Liver (tissue), 9 donors: ENCODE measurements around the gene WASF2. TPM values are rescaled to one million over a fixed set of nuclear protein-coding genes. Genes with fewer than 3 reads are reported as not detected.

Experiments
- DNase-seq: peaks from one replicate; pipeline ENCODE4 v3.0.0-alpha.2; 2017; ENCODE audit warnings: low spot score
- H3K27ac ChIP-seq, 2 donors: one replicate each; pipeline ENCODE4 v1.7.0; 2013; ENCODE audit warnings: inconsistent platforms in 2 of 2, low read length in 2 of 2, control low read depth in 1 of 2, low read depth in 1 of 2, mild to moderate bottlenecking in 1 of 2
- H3K27me3 ChIP-seq, 4 donors: one replicate each; pipeline versions ENCODE4 v1.6.1 to v1.7.0; 2013; ENCODE audit warnings: low read length in 3 of 4, inconsistent platforms in 1 of 4, mild to moderate bottlenecking in 1 of 4, moderate library complexity in 1 of 4; ENCODE audit not compliant: control insufficient read depth in 4 of 4, insufficient read depth in 4 of 4
- H3K36me3 ChIP-seq, 4 donors: one replicate each; pipeline versions ENCODE4 v1.6.1 to v1.7.0; 2013; ENCODE audit warnings: low read length in 3 of 4, mild to moderate bottlenecking in 3 of 4, low read depth in 1 of 4, moderate library complexity in 1 of 4; ENCODE audit not compliant: control insufficient read depth in 4 of 4, insufficient read depth in 3 of 4
- H3K4me1 ChIP-seq, 4 donors: one replicate each; pipeline versions ENCODE4 v1.6.1 to v1.7.0; 2013; ENCODE audit warnings: low read length in 3 of 4, mild to moderate bottlenecking in 3 of 4, moderate library complexity in 1 of 4; ENCODE audit not compliant: control insufficient read depth in 4 of 4, insufficient read depth in 4 of 4
- H3K4me3 ChIP-seq, 3 donors: one replicate each; pipeline versions ENCODE4 v1.6.1 to v1.7.0; 2013; ENCODE audit warnings: low read length in 3 of 3, control low read depth in 1 of 3, low read depth in 1 of 3, mild to moderate bottlenecking in 1 of 3
- H3K9ac ChIP-seq, 2 donors: one replicate each; pipeline ENCODE4 v1.7.0; 2013; ENCODE audit warnings: low read length in 2 of 2, mild to moderate bottlenecking in 2 of 2, moderate library complexity in 2 of 2, control low read depth in 1 of 2, low read depth in 1 of 2
- H3K9me3 ChIP-seq, 4 donors: one replicate each; pipeline versions ENCODE4 v1.6.1 to v1.7.0; 2013; ENCODE audit warnings: low read length in 3 of 4; ENCODE audit not compliant: control insufficient read depth in 4 of 4
- EGR1 ChIP-seq, 2 donors: IDR thresholded peaks; 2 replicates each; pipeline ENCODE4 v1.6.1; 2016 to 2018; ENCODE audit warnings: antibody characterized with exemption in 2 of 2, low read depth in 2 of 2
- FOXA1 ChIP-seq: IDR thresholded peaks from 2 replicates; pipeline ENCODE4 v1.6.1; 2016; ENCODE audit warnings: antibody characterized with exemption
- FOXA2 ChIP-seq: IDR thresholded peaks from 2 replicates; pipeline ENCODE4 v1.6.1; 2016; ENCODE audit warnings: antibody characterized with exemption
- HNF4A ChIP-seq, 2 donors: conservative IDR thresholded peaks; 2 replicates each; pipeline ENCODE4 v1.6.1; 2016; ENCODE audit warnings: antibody characterized with exemption in 2 of 2, mild to moderate bottlenecking in 2 of 2
- HNF4G ChIP-seq: IDR thresholded peaks from 2 replicates; pipeline ENCODE4 v1.6.1; 2016; ENCODE audit warnings: antibody characterized with exemption
- JUND ChIP-seq, 2 donors: IDR thresholded peaks; 2 replicates each; pipeline ENCODE4 v1.6.1; 2016; ENCODE audit warnings: antibody characterized with exemption in 2 of 2
- NR2F2 ChIP-seq: IDR thresholded peaks from 2 replicates; pipeline ENCODE4 v1.6.1; 2016; ENCODE audit warnings: antibody characterized with exemption
- RAD21 ChIP-seq, 2 donors: IDR thresholded peaks; 2 replicates each; pipeline ENCODE4 v1.6.1; 2016; ENCODE audit warnings: antibody characterized with exemption in 2 of 2, mild to moderate bottlenecking in 2 of 2
- SP1 ChIP-seq: IDR thresholded peaks from 2 replicates; pipeline ENCODE4 v1.6.1; 2018; ENCODE audit warnings: antibody characterized with exemption, mild to moderate bottlenecking
- TAF1 ChIP-seq: conservative IDR thresholded peaks from 2 replicates; pipeline ENCODE4 v1.6.1; 2016; ENCODE audit warnings: antibody characterized with exemption, mild to moderate bottlenecking
- YY1 ChIP-seq: IDR thresholded peaks from 2 replicates; pipeline ENCODE4 v1.6.1; 2016; ENCODE audit warnings: antibody characterized with exemption, mild to moderate bottlenecking
- WGBS: extraction: QIAGEN DNeasy Blood & Tissue Kit; methylation state at CpG from one replicate; pipeline ENCODE4 v1.1.7; 2013; 5-methylcytosine and 5-hydroxymethylcytosine counted together
- polyA plus RNA-seq, 2 donors: library from polyadenylated mRNA; stranded (reverse) in 1 of 2; unstranded in 1 of 2; fragments of 200-250 nt in 1 of 2; fragments of >200 nt in 1 of 2; fragmentation: Nextera tagmentation in 1 of 2; extraction: Ambion mirVana in 1 of 2; gene quantifications; one replicate each; pipeline versions ENCODE4 v1.2.1 to v1.2.3, GENCODE V29; 2013 to 2015
- total RNA-seq, 2 donors: library from RNA; depleted of rRNA; stranded (reverse); fragments of >200 nt; gene quantifications; one replicate each; pipeline ENCODE4 v1.2.3, GENCODE V29; 2014
- TF ChIP-seq, protein P1 (sequence below): fragments of 150-350 bp; IDR thresholded peaks from 2 replicates; pipeline ENCODE4 v1.5.1; 2017; ENCODE audit warnings: improper control_type of control experiment, low read depth, low read length; ENCODE audit not compliant: missing input control
- TF ChIP-seq, protein P2 (sequence below): IDR thresholded peaks from 2 replicates; pipeline ENCODE4 v1.6.1; 2016; ENCODE audit warnings: antibody characterized with exemption
- donor health status: healthy.
- donor health status: healthy.
- donor health status: healthy.
- donor health status: healthy.
- donor health status: healthy.

WASF2 gene
- total and polyA plus RNA-seq, 4 donors = 11.6 to 37.7 (median 18.7) TPM

DNA sequence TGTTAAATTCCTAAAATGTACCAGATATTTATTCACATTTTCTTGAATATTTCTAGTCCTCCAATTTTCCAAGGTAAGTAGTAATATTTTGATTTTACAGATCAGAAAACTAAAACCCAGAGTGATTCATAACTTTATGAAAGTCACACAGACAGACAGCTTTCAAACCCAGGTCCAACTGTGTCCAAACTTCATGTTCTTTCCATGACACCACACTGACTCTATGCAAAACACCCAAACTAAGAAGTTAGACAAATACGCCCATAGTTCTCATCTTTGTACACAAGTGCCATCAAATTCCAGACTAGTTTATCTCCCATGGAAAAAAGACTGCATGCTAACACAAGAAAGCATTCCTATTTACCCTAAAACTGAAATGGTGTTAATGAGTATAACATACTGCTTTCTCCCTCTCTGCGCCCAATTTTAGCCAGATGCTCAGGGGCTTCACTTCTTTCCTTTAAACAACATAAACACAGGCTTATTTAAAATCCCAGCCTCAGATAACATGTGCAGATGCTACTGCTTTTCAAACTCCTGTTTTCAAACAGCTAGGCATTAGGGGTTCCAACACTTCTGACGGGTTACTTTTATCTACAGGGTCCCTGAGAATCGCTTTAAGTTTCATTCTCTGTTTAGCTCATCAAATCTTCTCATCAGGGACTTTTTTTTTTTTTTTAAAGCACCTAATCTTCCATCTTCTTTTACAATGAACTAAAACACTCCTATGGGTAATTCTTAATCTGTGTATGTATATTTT lies 44.6 kb downstream of the WASF2 start:
- H3K27ac ChIP-seq = no peak overlapping the region
- H3K27me3 ChIP-seq = no peaks in the 10 kb centered on the region
- no peak for DNase-seq
- no peak overlapping the region for H3K9ac ChIP-seq
- peaks cover 0 to 2% (median 0%) of the 10 kb centered on the region in 4 donors for H3K4me1 ChIP-seq
- TF ChIP-seq, protein P1, sequence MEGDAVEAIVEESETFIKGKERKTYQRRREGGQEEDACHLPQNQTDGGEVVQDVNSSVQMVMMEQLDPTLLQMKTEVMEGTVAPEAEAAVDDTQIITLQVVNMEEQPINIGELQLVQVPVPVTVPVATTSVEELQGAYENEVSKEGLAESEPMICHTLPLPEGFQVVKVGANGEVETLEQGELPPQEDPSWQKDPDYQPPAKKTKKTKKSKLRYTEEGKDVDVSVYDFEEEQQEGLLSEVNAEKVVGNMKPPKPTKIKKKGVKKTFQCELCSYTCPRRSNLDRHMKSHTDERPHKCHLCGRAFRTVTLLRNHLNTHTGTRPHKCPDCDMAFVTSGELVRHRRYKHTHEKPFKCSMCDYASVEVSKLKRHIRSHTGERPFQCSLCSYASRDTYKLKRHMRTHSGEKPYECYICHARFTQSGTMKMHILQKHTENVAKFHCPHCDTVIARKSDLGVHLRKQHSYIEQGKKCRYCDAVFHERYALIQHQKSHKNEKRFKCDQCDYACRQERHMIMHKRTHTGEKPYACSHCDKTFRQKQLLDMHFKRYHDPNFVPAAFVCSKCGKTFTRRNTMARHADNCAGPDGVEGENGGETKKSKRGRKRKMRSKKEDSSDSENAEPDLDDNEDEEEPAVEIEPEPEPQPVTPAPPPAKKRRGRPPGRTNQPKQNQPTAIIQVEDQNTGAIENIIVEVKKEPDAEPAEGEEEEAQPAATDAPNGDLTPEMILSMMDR = no peak
- TF ChIP-seq FOXA2 = no peak
- no peak for TF ChIP-seq RAD21 (IDR thresholded peaks at IDR 0.05)
- TF ChIP-seq NR2F2 = no peak
- TF ChIP-seq FOXA1 = no peak
- no peak for TF ChIP-seq SP1
- TF ChIP-seq EGR1 (IDR thresholded peaks at IDR 0.05; ENCODE audit: low read depth in 2 of 2) = no peak
- TF ChIP-seq TAF1 = no peak
- TF ChIP-seq JUND (IDR thresholded peaks at IDR 0.05) = no peak
- TF ChIP-seq YY1 = no peak
- TF ChIP-seq, protein P2, sequence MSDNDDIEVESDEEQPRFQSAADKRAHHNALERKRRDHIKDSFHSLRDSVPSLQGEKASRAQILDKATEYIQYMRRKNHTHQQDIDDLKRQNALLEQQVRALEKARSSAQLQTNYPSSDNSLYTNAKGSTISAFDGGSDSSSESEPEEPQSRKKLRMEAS = no peak
- TF ChIP-seq HNF4A (conservative IDR thresholded peaks at IDR 0.05) = no peak
- WGBS = 83% methylated on average over 4 of the region's 4 CpGs
- no peak overlapping the region for H3K4me3 ChIP-seq
- no peaks in the 10 kb centered on the region for H3K9me3 ChIP-seq
- peaks cover 0 to 4% (median 0%) of the 10 kb centered on the region in 4 donors for H3K36me3 ChIP-seq

DNA sequence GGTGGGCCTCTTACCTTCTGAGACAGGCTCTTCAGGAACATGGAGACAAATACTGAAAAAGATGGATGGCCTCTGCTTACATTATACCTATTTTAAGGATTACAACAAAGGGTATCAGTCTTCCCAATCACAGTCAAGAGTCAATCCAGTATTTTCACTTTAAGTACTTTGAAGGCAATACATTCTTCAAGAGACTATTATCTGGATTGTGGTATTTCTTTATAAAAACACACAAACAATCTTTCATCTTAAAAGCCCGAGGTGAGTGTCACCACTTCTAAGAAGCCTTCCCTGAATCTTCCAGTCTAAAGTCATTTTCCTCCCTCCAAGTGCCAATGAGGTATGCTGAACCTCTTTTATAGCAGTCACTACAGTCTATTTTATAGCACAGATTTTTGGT lies 45.3 kb downstream of the WASF2 start:
- H3K4me3 ChIP-seq = no peak overlapping the region
- 65% methylated on average over 1 of the region's 1 CpG for WGBS
- peak overlapping the region in 1 of 2 donors; percentile 22 for H3K9ac ChIP-seq
- no peaks in the 10 kb centered on the region for H3K9me3 ChIP-seq
- no peak for DNase-seq
- no peak overlapping the region for H3K27ac ChIP-seq
- no peak for TF ChIP-seq NR2F2
- TF ChIP-seq EGR1 (IDR thresholded peaks at IDR 0.05; ENCODE audit: low read depth in 2 of 2) = no peak
- peaks cover 0 to 4% (median 0%) of the 10 kb centered on the region in 4 donors for H3K36me3 ChIP-seq
- H3K27me3 ChIP-seq = no peaks in the 10 kb centered on the region
- H3K4me1 ChIP-seq = peaks cover 0 to 2% (median under 1%) of the 10 kb centered on the region in 4 donors

DNA sequence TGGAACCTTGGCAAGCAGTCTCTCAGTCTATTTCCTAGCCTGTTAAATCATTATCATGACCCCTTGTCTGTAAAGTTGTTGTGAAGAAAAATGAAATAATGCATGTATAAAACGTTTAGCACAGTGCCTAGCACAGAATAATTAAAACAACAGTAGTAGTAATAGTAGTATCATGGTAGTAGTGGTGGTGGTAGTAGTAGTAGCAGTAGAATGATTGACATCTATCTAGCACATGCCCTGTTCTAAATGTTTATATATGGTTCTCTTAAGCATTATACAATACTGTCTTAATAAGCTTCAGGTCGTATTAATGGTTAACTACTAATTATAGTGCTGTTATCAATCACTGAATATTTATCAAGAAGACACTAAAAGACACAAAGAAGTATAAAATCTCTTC lies 50.8 kb downstream of the WASF2 start:
- Histone ChIP-seq H3K27ac (no peak overlapping the region), H3K4me1 (peaks cover 0 to 11% (median 8%) of the 10 kb centered on the region in 4 donors), H3K4me3 (no peak overlapping the region), H3K36me3 (peaks cover 0 to 4% (median 0%) of the 10 kb centered on the region in 4 donors), H3K9ac (peak overlapping the region in 1 of 2 donors; percentile 14), H3K27me3 (no peaks in the 10 kb centered on the region), H3K9me3 (no peaks in the 10 kb centered on the region)
- DNase-seq = no peak
- WGBS = 57% methylated on average over 2 of the region's 2 CpGs
- TF ChIP-seq EGR1 (IDR thresholded peaks at IDR 0.05; ENCODE audit: low read depth in 2 of 2) (no peak), JUND (IDR thresholded peaks at IDR 0.05) (no peak), HNF4G (no peak), FOXA1 (no peak)
